CD8-positive, alpha-beta memory T cell (primary cell): Measurements from ENCODE around the gene ARHGAP26. TPM values are rescaled to one million over a fixed set of nuclear protein-coding genes. Genes with fewer than 3 reads are reported as not detected.

ENCODE experiments used
- CTCF ChIA-PET: fragments of 350-600 bp; sonication (Branson Sonifier 250); formaldehyde crosslinking; loops from one replicate; lab custom pipeline; 2021; ENCODE audit warnings: antibody characterized with exemption; lab: Charles Lee
- POLR2A ChIA-PET: fragments of 350-600 bp; sonication (Branson Sonifier 250); formaldehyde crosslinking; loops from one replicate; lab custom pipeline; 2021; ENCODE audit warnings: antibody characterized with exemption; lab: Charles Lee
- DNase-seq, 5 donors: peaks; one replicate each; pipeline versions ENCODE4 v3.0.0 to v3.0.0-alpha.2; 2020 to 2022; ENCODE audit warnings: mixed read lengths in 1 of 5
- H3K27ac ChIP-seq: one replicate; pipeline ENCODE4 v1.7.0; 2013; ENCODE audit warnings: low read depth, mild to moderate bottlenecking, low read length, moderate library complexity
- H3K27me3 ChIP-seq: 2 replicates; pipeline ENCODE4 v1.7.0; 2013; ENCODE audit warnings: low read length, mild to moderate bottlenecking; ENCODE audit not compliant: insufficient read depth, poor library complexity, severe bottlenecking
- H3K36me3 ChIP-seq: 2 replicates; pipeline ENCODE4 v1.7.0; 2013; ENCODE audit warnings: mild to moderate bottlenecking, low read length, moderate library complexity; ENCODE audit not compliant: insufficient read depth
- H3K4me1 ChIP-seq: 2 replicates; pipeline ENCODE4 v1.7.0; 2013; ENCODE audit warnings: mild to moderate bottlenecking, low read length, moderate library complexity; ENCODE audit not compliant: insufficient read depth
- H3K4me3 ChIP-seq: 2 replicates; pipeline ENCODE4 v1.7.0; 2013; ENCODE audit warnings: mild to moderate bottlenecking, low read length
- H3K9me3 ChIP-seq: 2 replicates; pipeline ENCODE4 v1.7.0; 2013; ENCODE audit warnings: mild to moderate bottlenecking, low read length
- H3K27ac Mint-ChIP-seq, 8 donors: one replicate each; pipeline ENCODE4 v1.8.0; 2020 to 2021; ENCODE audit warnings: mixed read lengths in 8 of 8, mild to moderate bottlenecking in 6 of 8, inconsistent platforms in 3 of 8, moderate library complexity in 3 of 8
- H3K27me3 Mint-ChIP-seq, 2 donors: one replicate each; pipeline ENCODE4 v1.8.0; 2020 to 2021; ENCODE audit warnings: mixed read lengths in 2 of 2, mild to moderate bottlenecking in 1 of 2, moderate library complexity in 1 of 2
- H3K36me3 Mint-ChIP-seq, 3 donors: one replicate each; pipeline ENCODE4 v1.8.0; 2020 to 2021; ENCODE audit warnings: mixed read lengths in 3 of 3, inconsistent platforms in 1 of 3, mild to moderate bottlenecking in 1 of 3
- H3K4me1 Mint-ChIP-seq, 3 donors: one replicate each; pipeline ENCODE4 v1.8.0; 2020 to 2021; ENCODE audit warnings: mixed read lengths in 3 of 3, inconsistent platforms in 1 of 3, mild to moderate bottlenecking in 1 of 3
- H3K4me3 Mint-ChIP-seq, 7 donors: one replicate each; pipeline ENCODE4 v1.8.0; 2020 to 2021; ENCODE audit warnings: mixed read lengths in 7 of 7, mild to moderate bottlenecking in 6 of 7, moderate library complexity in 4 of 7, inconsistent platforms in 2 of 7
- H3K9me3 Mint-ChIP-seq, 5 donors: one replicate each; pipeline ENCODE4 v1.8.0; 2020 to 2022; ENCODE audit warnings: mixed read lengths in 5 of 5, mild to moderate bottlenecking in 3 of 5, moderate library complexity in 2 of 5, inconsistent platforms in 1 of 5
- polyA plus RNA-seq: library from polyadenylated mRNA; unstranded; fragments of 300-500 nt; fragmentation: Illumina TruSeq; gene quantifications from one replicate; pipeline ENCODE4 v1.2.3, GENCODE V29; 2021
- total RNA-seq, 2 experiments: library from RNA; stranded (reverse); gene quantifications; one replicate each; pipeline ENCODE4 v1.2.3, GENCODE V29; 2021

The ARHGAP26 gene
- total and polyA plus RNA-seq, 3 experiments from 2014 or later, result 16.7 to 37.1 (median 19.7) TPM

- H3K4me1 Mint-ChIP-seq, result peaks cover 19 to 30% (median 22%) of the 10 kb centered on the region in 3 donors
Measured at GRCh38 chr5:142894749-142895148, 124.6 kb downstream of the ARHGAP26 start.

GRCh38 chr5:142896325-142897007, 126.3 kb downstream of the ARHGAP26 start:
- Mint-ChIP-seq H3K27me3 (no peaks in the 10 kb centered on the region), H3K4me1 (peaks cover 6 to 17% (median 8%) of the 10 kb centered on the region in 3 donors), H3K27ac (peak overlapping the region in 3 of 8 donors; percentile 42 to 69 (median 64)), H3K4me3 (no peak overlapping the region), H3K36me3 (peaks cover 0 to 70% (median 27%) of the 10 kb centered on the region in 3 donors), H3K9me3 (no peaks in the 10 kb centered on the region)
- CTCF ChIA-PET, result interaction anchor here (1.1 to 1.3 kb wide), 4 partner anchors 13 to 183 kb away, joined by 3 to 5 read pairs (median 4); no protein-coding TSS in a partner anchor
- Histone ChIP-seq H3K4me1 (no peaks in the 10 kb centered on the region), H3K27me3 (no peaks in the 10 kb centered on the region), H3K36me3 (peaks cover 5% of the 10 kb centered on the region), H3K9me3 (no peaks in the 10 kb centered on the region), H3K27ac (no peak overlapping the region), H3K4me3 (no peak overlapping the region)
- POLR2A ChIA-PET, result no interaction called here
- no peak for DNase-seq

More at GRCh38 chr5:142894749-142895148, 124.6 kb downstream of the ARHGAP26 start:
- no peaks in the 10 kb centered on the region for H3K9me3 Mint-ChIP-seq
- H3K36me3 Mint-ChIP-seq, result peaks cover 0 to 60% (median 22%) of the 10 kb centered on the region in 3 donors
- no peaks in the 10 kb centered on the region for H3K27me3 ChIP-seq
- H3K27ac Mint-ChIP-seq, result no peak overlapping the region
- ChIA-PET POLR2A (no interaction called here), CTCF (no interaction called here)
- H3K4me3 ChIP-seq, result no peak overlapping the region
- peaks cover 5% of the 10 kb centered on the region for H3K36me3 ChIP-seq
- H3K27ac ChIP-seq, result no peak overlapping the region
- H3K4me1 ChIP-seq, result no peaks in the 10 kb centered on the region
- H3K27me3 Mint-ChIP-seq, result no peaks in the 10 kb centered on the region
- no peak overlapping the region for H3K4me3 Mint-ChIP-seq
- no peaks in the 10 kb centered on the region for H3K9me3 ChIP-seq
- DNase-seq, result no peak

- H3K4me3 ChIP-seq, result no peak overlapping the region
- CTCF ChIA-PET, result interaction anchor here (0.7 to 2.5 kb wide), 4 partner anchors 17 to 184 kb away, joined by 3 to 9 read pairs (median 4); no protein-coding TSS in a partner anchor
- no peak overlapping the region for H3K4me3 Mint-ChIP-seq
- peak overlapping the region in 1 of 8 donors; percentile 69 for H3K27ac Mint-ChIP-seq
- H3K27me3 ChIP-seq, result no peaks in the 10 kb centered on the region
- POLR2A ChIA-PET, result no interaction called here
- no peaks in the 10 kb centered on the region for H3K27me3 Mint-ChIP-seq
- H3K9me3 Mint-ChIP-seq, result no peaks in the 10 kb centered on the region
- no peaks in the 10 kb centered on the region for H3K4me1 ChIP-seq
- H3K27ac ChIP-seq, result no peak overlapping the region
- peaks cover 0 to 78% (median 33%) of the 10 kb centered on the region in 3 donors for H3K36me3 Mint-ChIP-seq
- H3K9me3 ChIP-seq, result no peaks in the 10 kb centered on the region
- DNase-seq, result no peak
- peaks cover 5% of the 10 kb centered on the region for H3K36me3 ChIP-seq
- peaks cover 5 to 14% (median 8%) of the 10 kb centered on the region in 3 donors for H3K4me1 Mint-ChIP-seq
Measured at GRCh38 chr5:142897328-142897727, 127.2 kb downstream of the ARHGAP26 start.

GRCh38 chr5:142900927-142901326, 130.8 kb downstream of the ARHGAP26 start:
- POLR2A ChIA-PET, result no interaction called here
- Histone ChIP-seq H3K36me3 (peaks cover 7% of the 10 kb centered on the region), H3K27me3 (no peaks in the 10 kb centered on the region), H3K9me3 (no peaks in the 10 kb centered on the region), H3K27ac (no peak overlapping the region), H3K4me3 (no peak overlapping the region), H3K4me1 (no peaks in the 10 kb centered on the region)
- Mint-ChIP-seq H3K27ac (peak overlapping the region in 3 of 8 donors; percentile 18 to 63 (median 33)), H3K4me3 (no peak overlapping the region), H3K36me3 (peaks cover under 1 to 88% (median 38%) of the 10 kb centered on the region in 3 donors), H3K9me3 (no peaks in the 10 kb centered on the region), H3K27me3 (no peaks in the 10 kb centered on the region), H3K4me1 (peaks cover 0 to 7% (median 0%) of the 10 kb centered on the region in 3 donors)
- DNase-seq, result no peak
- CTCF ChIA-PET, result no interaction called here

- no peaks in the 10 kb centered on the region for H3K27me3 ChIP-seq
- H3K27ac Mint-ChIP-seq, result peak overlapping the region in 3 of 8 donors; percentile 30 to 70 (median 63)
- H3K36me3 Mint-ChIP-seq, result peaks cover 7 to 88% (median 43%) of the 10 kb centered on the region in 3 donors
- H3K4me1 Mint-ChIP-seq, result peaks cover 0 to 4% (median 0%) of the 10 kb centered on the region in 3 donors
- H3K9me3 Mint-ChIP-seq, result no peaks in the 10 kb centered on the region
- no peaks in the 10 kb centered on the region for H3K27me3 Mint-ChIP-seq
- H3K4me3 Mint-ChIP-seq, result no peak overlapping the region
- no peak overlapping the region for H3K4me3 ChIP-seq
- H3K27ac ChIP-seq, result no peak overlapping the region
- POLR2A ChIA-PET, result no interaction called here
- H3K36me3 ChIP-seq, result peaks cover 7% of the 10 kb centered on the region
- DNase-seq, result no peak
- no peaks in the 10 kb centered on the region for H3K4me1 ChIP-seq
- H3K9me3 ChIP-seq, result no peaks in the 10 kb centered on the region
- CTCF ChIA-PET, result no interaction called here
Measured at GRCh38 chr5:142901476-142902185, 131.5 kb downstream of the ARHGAP26 start.

GRCh38 chr5:142902186-142902965, 132.2 kb downstream of the ARHGAP26 start:
- H3K27me3 ChIP-seq, result no peaks in the 10 kb centered on the region
- H3K4me1 Mint-ChIP-seq, result peaks cover 0 to 2% (median 0%) of the 10 kb centered on the region in 3 donors
- no peaks in the 10 kb centered on the region for H3K9me3 Mint-ChIP-seq
- no peak for DNase-seq
- ChIA-PET CTCF (no interaction called here), POLR2A (no interaction called here)
- no peak overlapping the region for H3K27ac ChIP-seq
- no peaks in the 10 kb centered on the region for H3K9me3 ChIP-seq
- H3K4me3 Mint-ChIP-seq, result no peak overlapping the region
- no peak overlapping the region for H3K4me3 ChIP-seq
- H3K36me3 ChIP-seq, result peaks cover 7% of the 10 kb centered on the region
- no peaks in the 10 kb centered on the region for H3K4me1 ChIP-seq
- H3K27me3 Mint-ChIP-seq, result no peaks in the 10 kb centered on the region
- peaks cover 12 to 90% (median 43%) of the 10 kb centered on the region in 3 donors for H3K36me3 Mint-ChIP-seq
- H3K27ac Mint-ChIP-seq, result peak overlapping the region in 3 of 8 donors; percentile 23 to 43 (median 29)

GRCh38 chr5:142904416-142904815, 134.2 kb downstream of the ARHGAP26 start:
- no peaks in the 10 kb centered on the region for H3K4me1 Mint-ChIP-seq
- no peaks in the 10 kb centered on the region for H3K9me3 Mint-ChIP-seq
- Histone ChIP-seq H3K4me1 (no peaks in the 10 kb centered on the region), H3K9me3 (no peaks in the 10 kb centered on the region), H3K27me3 (no peaks in the 10 kb centered on the region), H3K27ac (no peak overlapping the region), H3K4me3 (no peak overlapping the region), H3K36me3 (peaks cover 7% of the 10 kb centered on the region)
- H3K36me3 Mint-ChIP-seq, result peaks cover 13 to 89% (median 42%) of the 10 kb centered on the region in 3 donors
- CTCF ChIA-PET, result interaction anchor here (1.4 kb wide), 1 partner anchor 16 kb away, joined by 5 read pairs; no protein-coding TSS in a partner anchor
- POLR2A ChIA-PET, result no interaction called here
- no peak for DNase-seq
- H3K27me3 Mint-ChIP-seq, result no peaks in the 10 kb centered on the region
- H3K4me3 Mint-ChIP-seq, result no peak overlapping the region
- peak overlapping the region in 3 of 8 donors; percentile 36 to 73 (median 46) for H3K27ac Mint-ChIP-seq
